GM21381 (cell line): ENCODE results near the gene DCTN2.
"Not testable (repeated sequence)": the region's sequence is repeated elsewhere in the genome, so short reads cannot be mapped to it uniquely, and the experiment has no call there.

ENCODE experiments used
- ATAC-seq: cut with Tn5 transposase; IDR thresholded peaks from one replicate; pipeline ENCODE4 v1.9.1; 2021; ENCODE audit warnings: mild to moderate bottlenecking, moderate library complexity; ENCODE audit not compliant: unreplicated experiment

Gene DCTN2

DNA sequence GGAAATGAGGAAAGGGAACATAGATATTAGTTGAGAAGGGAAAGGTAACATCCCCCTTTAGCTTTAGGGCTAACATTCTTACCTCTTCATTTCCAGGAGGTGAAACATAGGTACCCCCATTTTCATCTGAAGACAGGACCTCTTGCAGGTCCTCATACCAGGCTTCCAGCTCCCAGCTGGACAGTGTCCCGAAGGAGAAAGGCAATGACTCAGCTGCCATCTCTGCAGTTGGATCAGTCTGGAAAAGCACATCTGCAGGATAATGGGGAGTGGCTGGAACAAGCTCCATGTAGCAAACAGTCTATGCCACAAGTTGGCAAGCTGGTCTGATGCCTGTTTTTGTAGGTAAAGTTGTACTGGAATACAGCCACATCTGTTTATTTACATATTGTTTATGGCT lies 29.8 kb downstream of the DCTN2 start:
- ATAC-seq: no peak

DNA sequence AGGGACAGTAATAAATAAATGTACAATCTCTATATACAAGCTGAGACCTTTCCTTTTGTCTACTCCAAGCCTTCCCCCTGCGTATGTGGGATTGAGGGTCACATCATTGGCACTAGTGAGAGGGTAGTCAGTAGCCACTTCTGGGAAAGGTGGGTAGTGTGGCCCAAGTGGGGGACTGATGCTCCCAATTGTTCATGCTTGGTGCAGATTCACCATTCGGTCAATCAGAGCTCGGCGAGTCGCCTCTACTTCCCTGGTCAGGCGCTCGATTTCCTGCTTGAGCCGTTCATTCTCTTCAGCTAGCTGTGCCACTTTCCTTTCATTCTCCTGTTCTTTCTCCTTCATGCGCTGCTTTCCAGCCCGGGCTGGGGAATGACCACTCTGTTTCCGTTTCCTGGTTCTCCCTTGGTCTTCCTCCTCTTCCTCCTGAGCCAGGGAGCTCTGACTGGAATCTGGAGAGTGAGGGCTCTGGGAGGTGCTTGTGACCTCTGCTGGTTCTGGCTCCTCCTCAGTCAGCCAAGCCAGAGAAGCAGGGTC lies 30.3 kb downstream of the DCTN2 start:
- no peak for ATAC-seq

DNA sequence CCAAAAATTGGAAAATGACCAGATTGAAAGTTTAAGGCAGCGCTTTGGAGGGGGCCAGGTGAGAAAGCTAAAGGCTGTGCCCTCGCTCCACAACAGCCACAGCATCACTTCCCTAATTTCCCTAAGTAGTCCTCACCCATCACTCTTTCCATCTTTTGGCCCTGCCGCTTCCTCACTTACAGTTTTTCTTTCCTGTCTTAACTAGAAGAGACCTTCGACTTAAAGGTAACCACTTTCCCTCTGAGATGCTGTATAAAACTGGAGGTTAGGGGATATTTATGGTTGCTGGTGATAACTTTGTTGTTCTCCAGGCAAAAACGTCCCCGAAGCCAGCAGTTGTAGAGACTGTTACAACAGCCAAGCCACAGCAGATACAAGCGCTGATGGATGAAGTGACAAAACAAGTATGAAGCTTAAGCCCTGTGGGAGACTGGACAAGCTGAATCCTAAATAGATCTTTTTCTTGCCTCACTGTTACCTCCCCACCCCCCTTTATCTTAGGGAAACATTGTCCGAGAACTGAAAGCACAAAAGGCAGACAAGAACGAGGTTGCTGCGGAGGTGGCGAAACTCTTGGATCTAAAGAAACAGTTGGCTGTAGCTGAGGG lies 31.0 kb downstream of the DCTN2 start:
- ATAC-seq: no peak

DNA sequence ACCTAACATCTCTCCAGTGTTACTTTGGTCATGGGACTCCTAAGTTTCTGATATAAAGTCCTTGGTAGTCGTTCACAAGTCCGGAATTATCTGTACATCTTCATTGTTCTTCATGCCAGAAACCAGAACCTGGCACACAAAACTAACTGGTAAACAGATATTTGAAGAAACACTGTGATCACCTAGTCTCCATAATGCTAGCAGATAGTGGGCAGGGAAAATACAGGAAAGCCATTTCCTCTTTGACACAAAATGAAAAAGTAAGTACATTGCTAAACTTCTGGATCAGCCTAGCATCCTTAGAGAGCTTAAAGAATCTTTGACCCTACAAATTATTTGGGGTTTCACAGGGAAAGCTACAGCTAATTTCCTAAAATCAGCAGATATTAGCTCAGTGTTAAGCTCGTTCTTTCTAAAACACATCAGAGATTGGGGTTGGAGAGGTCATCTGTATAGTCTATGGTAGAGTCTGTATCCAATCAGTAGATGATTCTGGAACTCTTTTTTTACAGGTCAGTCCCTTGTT lies 31.5 kb downstream of the DCTN2 start:
- ATAC-seq: no peak

DNA sequence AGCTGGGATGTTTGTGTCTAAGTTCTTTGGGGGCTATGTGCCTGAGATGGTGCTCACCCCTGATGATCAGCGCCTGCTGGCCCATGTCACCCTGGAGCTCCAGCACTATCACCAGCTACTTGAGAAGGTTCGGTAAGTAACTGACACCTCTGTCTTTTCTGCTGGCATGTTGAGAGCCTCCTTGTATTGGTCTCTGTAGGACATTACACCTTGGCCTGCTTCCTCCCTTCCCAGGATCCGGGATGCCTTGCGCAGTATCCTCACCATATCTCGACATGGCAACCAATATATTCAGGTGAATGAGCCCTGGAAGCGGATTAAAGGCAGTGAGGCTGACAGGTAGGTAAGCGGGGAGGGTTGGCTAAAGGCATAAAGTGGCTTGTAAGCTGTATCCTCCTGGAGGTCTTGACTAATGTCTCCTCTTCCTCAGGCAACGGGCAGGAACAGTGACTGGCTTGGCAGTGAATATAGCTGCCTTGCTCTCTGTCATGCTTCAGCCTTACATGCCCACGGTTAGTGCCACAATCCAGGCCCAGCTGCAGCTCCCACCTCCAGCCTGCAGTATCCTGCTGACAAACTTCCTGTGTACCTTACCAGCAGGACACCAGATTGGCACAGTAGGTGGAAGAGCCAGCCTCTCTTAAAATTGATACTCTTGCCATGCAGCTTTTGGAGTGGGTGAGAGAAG lies 32.1 kb downstream of the DCTN2 start:
- ATAC-seq: no peak

DNA sequence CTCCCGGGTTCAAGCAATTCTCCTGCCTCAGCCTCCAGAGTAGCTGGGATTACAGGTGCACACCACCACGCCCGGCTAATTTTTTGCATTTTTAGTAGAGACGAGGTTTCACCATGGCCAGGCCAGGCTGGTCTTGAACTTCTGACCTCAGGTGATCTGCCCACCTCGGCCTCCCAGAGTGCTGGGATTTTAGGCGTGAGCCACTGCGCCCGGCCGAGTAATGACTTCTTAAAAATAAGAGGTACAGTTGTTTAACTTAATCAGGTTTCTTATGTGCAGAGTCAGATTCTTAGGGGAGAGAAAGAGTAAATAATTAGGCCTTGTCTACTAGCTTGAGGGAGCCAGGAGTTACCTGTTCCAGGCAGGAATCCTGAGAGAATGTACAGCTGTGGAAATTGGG lies 32.7 kb downstream of the DCTN2 start:
- not testable (repeated sequence) for ATAC-seq

DNA sequence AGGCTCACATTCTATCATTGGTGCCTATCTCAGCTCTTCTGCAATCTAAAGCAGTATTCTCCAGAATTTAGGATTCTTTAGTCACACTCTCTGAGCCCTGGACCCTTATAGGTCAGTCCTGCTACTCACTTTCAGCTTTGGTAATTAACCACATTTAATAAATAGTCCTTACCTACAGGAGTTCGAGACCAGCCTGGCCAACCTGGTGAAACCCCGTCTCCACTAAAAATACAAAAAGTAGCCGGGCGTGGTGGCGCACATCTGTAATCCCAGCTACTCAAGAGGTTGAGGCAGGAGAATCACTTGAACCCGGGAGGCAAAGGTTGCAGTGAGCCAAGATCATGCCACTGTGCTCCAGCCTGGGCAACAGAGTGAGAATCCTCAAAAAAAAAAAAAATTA lies 33.3 kb downstream of the DCTN2 start:
- ATAC-seq: not testable (repeated sequence)

DNA sequence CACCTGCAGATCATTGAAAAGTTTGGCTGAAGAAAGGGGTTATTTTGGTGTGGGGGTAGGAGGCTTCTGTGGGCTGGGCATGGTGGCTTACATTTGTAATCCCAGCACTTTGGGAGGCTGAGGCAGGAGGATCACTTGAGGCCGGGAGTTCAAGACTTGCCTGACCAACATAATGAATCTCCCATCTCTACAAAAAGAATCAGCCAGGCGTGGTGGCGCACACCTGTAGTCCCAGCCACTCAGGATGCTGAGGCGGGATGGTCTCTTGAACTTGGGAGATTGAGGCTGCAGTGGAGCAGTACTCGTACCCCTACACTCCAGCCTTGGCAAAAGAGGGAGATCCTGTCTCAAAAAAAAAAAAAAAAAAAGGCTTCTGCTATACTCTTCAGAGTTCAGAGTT lies 33.7 kb downstream of the DCTN2 start:
- no peak for ATAC-seq

DNA sequence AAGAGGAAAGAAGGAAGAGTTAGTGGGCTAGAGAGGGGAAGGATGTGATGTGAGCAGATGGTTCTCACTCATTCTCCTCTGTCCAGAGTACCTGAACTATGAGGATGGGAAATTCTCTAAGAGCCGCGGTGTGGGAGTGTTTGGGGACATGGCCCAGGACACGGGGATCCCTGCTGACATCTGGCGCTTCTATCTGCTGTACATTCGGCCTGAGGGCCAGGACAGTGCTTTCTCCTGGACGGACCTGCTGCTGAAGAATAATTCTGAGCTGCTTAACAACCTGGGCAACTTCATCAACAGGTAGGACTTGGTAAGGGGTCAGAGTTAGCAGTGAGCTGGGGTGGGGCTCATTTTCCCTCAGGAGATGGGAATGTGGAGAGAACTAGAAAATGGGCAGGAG lies 34.3 kb downstream of the DCTN2 start:
- ATAC-seq: no peak

DNA sequence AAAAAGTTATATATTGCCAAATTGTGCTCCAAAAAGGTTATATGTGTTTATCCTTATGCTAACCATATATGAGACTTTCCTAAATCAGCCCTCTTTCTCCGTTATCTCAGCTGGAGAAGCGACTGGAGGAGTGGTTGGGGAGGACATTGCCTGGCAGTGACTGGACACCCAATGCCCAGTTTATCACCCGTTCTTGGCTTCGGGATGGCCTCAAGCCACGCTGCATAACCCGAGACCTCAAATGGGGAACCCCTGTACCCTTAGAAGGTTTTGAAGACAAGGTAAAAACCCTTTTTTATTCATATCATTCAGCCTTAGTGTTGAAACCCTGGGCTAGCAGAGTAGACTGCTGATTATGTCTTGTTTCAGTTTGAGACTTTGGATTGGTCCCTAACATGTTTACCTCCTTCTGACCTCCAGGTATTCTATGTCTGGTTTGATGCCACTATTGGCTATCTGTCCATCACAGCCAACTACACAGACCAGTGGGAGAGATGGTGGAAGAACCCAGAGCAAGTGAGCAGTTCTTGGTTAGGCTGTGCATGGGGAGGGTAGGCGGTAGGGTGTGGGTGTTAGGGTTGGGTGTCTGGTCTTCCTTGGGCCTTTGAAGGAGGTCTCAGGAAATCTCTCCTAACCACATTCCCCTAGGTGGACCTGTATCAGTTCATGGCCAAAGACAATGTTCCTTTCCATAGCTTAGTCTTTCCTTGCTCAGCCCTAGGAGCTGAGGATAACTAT lies 35.2 kb downstream of the DCTN2 start:
- no peak for ATAC-seq

DNA sequence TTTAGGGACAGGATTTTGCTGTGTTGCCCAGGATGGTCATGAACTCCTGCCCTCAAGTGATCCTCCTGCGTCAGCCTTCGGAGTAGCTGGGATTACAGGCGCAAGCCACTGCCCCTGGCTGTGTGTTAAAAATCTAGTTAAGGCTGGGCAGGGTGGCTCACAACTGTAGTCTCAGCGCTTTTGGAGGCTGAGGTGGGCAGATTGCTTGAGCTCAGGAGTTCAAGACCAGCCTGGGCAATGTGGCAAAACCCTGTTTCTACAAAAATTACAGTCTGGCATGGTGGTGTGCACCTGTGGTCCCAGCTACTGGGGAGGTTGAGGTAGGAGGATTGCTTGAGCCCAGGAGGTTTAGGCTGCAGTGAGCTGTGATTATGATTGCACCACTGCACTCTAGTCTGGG lies 35.8 kb downstream of the DCTN2 start:
- ATAC-seq: no peak

DNA sequence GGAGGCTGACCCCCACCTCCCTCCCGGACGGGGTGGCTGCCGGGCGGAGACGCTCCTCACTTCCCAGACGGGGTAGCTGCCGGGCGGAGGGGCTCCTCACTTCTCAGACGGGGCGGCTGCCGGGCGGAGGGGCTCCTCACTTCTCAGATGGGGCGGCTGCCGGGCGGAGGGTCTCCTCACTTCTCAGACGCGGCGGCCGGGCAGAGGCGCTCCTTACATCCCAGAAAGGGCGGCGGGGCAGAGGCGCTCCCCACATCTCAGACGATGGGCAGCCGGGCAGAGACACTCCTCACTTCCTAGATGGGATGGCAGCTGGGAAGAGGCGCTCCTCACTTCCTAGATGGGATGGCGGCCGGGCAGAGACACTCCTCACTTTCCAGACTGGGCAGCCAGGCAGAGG lies 39.2 kb downstream of the DCTN2 start:
- ATAC-seq: not testable (repeated sequence)

DNA sequence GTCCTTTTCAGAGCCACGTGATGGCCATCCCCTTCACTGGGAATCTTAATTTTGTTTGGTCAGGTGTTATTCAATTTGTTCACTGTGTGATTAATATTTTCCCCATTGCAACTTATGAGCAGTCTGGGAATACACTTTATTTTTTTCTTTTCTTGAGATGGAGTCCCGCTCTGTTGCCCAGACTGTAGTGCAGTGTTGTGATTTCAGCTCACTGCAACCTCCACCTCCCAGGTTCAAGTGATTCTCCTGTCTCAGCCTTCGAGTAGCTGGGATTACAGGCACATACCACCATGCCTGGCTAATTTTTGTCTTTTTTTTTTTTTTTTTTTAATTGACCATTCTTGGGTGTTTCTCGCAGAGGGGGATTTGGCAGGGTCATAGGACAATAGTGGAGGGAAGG lies 40.5 kb downstream of the DCTN2 start:
- not testable (repeated sequence) for ATAC-seq

DNA sequence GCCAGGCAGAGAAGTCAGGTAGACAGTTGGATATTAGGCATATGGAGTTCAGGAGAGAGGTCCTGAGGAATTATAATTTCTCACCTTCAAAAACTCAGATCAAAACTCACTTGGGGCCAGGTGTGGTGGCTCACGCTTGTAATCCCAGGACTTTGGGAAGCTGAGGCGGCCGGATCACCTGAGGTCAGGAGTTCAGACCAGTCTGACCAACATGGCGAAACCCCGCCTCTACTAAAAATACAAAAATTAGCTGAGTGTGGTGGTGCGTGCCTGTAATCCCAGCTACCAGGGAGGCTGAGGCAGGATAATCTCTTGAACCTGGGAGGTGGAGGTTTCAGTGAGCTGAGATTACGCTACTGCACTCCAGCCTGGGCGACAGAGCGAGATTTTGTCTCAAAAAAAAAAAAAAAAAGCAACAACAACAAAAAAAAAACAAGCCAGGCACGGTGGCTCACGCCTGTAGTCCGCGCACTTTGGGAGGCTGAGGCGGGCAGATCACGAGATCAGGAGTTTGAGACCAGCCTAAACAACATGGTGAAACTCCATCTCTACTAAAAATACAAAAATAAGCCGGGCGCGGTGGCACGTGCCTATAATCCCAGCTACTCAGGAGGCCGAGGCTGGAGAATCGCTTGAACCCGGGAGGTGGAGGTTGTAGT lies 44.6 kb downstream of the DCTN2 start:
- not testable (repeated sequence) for ATAC-seq

DNA sequence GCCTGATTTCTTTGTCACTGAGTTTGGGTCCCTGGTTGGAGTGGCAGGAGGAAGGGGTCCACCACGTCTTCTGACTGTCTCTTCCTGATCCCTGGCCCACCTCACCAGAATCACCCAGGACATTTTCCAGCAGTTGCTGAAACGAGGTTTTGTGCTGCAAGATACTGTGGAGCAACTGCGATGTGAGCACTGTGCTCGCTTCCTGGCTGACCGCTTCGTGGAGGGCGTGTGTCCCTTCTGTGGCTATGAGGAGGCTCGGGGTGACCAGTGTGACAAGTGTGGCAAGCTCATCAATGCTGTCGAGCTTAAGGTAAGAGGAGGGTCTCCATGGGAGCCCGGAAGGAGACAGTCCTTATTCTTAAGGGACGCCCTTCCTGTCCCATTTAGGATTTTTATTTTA lies 46.8 kb downstream of the DCTN2 start:
- ATAC-seq: no peak

DNA sequence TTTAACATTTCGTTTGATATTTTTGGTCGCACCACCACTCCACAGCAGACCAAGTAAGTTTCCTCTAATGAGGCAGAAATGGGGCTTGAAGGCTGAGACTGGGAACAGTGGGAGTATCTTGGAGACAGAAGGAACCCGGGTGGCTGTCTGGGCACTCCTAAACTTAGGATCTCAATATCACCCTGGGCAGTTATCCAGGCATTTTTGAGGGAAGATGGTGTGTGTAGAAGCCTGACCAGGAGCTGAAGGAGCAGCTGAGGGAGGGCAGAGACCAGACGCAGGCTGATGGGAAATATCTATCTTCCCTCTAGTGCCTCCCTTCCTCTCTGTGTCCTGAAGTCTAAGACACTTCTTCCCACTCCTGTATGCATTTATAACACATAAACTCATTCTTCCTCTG lies 48.4 kb downstream of the DCTN2 start:
- no peak for ATAC-seq

DNA sequence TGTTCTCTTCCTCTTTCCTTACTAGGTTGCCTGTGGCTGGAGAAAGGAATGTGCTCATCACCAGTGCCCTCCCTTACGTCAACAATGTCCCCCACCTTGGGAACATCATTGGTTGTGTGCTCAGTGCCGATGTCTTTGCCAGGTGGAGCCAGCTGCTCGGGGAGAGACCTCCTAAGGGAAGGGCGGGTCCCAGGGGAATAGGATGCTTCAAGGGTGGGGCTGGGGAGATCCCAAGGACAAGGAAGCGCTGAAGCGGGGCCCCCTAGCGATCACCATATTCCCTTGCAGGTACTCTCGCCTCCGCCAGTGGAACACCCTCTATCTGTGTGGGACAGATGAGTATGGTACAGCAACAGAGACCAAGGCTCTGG lies 48.9 kb downstream of the DCTN2 start:
- ATAC-seq: no peak

DNA sequence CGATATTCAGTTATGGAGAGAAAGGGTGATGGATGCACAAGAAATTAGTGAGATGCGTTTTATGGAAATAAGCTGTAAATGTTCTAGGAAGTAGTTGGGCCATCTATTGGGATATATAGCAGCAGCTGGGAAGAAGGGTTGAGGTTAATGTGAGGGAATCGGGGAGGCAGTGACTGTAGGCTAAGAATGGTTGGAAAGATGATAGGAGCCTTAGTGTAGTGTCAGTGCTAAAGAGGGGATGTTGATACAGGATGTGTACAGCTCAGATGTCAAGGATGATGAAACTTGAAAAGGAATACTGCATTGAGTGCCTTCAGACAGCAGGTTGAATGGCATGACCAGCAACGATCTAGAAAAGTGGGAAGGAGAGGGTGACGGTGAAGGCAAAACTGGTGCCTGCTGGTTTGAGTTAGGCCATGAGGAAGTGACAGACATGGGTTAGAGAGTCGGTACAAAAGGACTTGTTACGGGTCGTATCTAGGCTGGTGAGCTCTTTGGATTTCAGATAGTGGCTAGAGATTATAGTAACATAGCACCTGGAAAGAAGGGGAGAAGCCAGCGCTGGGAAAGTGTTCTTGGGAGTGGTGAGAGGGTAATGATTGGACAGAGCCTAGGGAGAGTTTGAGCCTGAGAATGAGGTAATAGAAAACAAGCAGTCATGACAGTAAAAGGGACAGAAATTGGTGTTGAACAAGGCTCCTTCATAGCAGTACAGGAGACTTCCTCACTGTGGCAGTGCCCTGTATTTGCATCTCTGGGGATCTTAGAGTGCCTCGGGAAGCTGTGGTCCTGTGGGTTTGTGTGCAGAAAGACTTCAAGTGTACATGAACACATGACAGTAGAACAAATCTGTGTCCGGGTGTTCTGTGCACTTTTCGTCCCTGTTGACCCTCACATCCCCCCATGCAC lies 49.5 kb downstream of the DCTN2 start:
- no peak for ATAC-seq

DNA sequence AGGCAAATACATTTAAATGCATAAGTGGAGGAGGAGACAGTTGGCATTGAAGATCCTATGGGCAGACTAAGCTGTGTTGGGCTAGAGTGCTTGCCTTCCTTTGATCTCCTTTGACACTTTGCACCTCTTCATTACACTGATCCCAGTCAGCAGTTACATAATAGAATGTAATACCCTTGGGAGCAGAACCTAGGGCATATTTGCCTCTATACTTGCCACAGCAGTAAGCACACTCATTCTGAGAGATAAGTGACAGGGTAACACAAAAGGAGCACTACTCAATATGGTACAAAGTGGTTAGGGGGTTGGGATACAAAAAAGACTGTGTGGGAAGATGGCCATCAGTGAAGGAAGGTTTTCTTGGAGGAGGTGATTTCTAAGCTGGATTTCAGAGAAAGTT lies 50.2 kb downstream of the DCTN2 start:
- no peak for ATAC-seq

DNA sequence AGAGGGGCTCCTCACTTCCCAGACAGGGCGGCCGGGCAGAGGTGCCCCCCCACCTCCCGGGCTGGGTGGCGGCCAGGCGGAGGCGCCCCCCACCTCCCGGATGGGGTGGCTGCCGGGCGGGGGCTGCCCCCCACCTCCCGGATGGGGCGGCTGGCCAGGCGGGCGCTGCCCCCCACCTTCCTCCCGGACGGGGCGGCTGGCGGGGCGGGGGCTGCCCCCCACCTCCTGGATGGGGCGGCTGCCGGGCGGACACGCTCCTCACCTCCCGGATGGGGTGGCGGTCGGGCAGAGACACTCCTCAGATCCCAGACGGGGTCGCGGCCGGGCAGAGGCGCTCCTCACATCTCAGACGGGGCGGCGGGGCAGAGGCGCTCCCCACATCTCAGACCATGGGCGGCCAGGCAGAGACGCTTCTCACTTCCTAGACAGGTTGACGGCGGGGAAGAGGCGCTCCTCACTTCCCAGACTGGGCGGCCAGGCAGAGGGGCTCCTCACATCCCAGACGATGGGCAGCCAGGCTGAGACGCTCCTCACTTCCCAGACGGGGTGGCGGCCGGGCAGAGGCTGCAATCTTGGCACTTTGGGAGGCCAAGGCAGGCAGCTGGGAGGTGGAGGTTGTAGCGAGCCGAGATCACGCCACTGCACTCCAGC lies 51.8 kb downstream of the DCTN2 start:
- not testable (repeated sequence) for ATAC-seq
